HFFc6 (cell line): ENCODE measurements around the gene MDH1B. TPM values are rescaled to one million over a fixed set of nuclear protein-coding genes. Genes with fewer than 3 reads are reported as not detected.

Experiments used
- DNase-seq: peaks from one replicate; pipeline ENCODE4 v3.0.0-alpha.2; 2018
- H3K27ac Mint-ChIP-seq: 2 replicates; pipeline ENCODE4 v1.8.0; 2020; ENCODE audit warnings: mild to moderate bottlenecking, mixed read lengths
- H3K27me3 Mint-ChIP-seq: 2 replicates; pipeline ENCODE4 v1.8.0; 2021; ENCODE audit warnings: mild to moderate bottlenecking, moderate library complexity, mixed read lengths; ENCODE audit not compliant: insufficient read depth
- H3K36me3 Mint-ChIP-seq: 2 replicates; pipeline ENCODE4 v1.8.0; 2021; ENCODE audit warnings: low read depth, mixed read lengths
- H3K4me1 Mint-ChIP-seq: 2 replicates; pipeline ENCODE4 v1.8.0; 2020; ENCODE audit warnings: low read depth, mixed read lengths
- H3K4me3 Mint-ChIP-seq: 2 replicates; pipeline ENCODE4 v1.8.0; 2020; ENCODE audit warnings: mild to moderate bottlenecking, moderate library complexity, mixed read lengths
- H3K9me3 Mint-ChIP-seq: 2 replicates; pipeline ENCODE4 v1.8.0; 2020; ENCODE audit warnings: mild to moderate bottlenecking, mixed read lengths
- CTCF ChIP-seq: fragments of 200-600 bp; sonication (generic); IDR thresholded peaks from 2 replicates; pipeline ENCODE4 v1.5.0; 2021; ENCODE audit warnings: antibody characterized with exemption, mild to moderate bottlenecking
- total RNA-seq, 6 experiments: library from RNA; stranded (reverse); fragmentation: NEBNext Ultra II Directional; extraction: Animal tissue kit (Norgen Biotek cat#: 25700); gene quantifications; 2 replicates in 1 of 6; 3 replicates in 5 of 6; pipeline ENCODE4 v1.2.3, GENCODE V29; 2021

Gene MDH1B
- total RNA-seq, 6 experiments from 2014 or later = 0.07 to 0.68 (median 0.46) TPM; not detected in 1

- H3K27me3 Mint-ChIP-seq = no peaks in the 10 kb centered on the region
- H3K27ac Mint-ChIP-seq = no peak overlapping the region
- no peaks in the 10 kb centered on the region for H3K36me3 Mint-ChIP-seq
- no peak overlapping the region for H3K4me3 Mint-ChIP-seq
- H3K9me3 Mint-ChIP-seq = no peaks in the 10 kb centered on the region
- H3K4me1 Mint-ChIP-seq = peaks cover 8% of the 10 kb centered on the region
- TF ChIP-seq CTCF = no peak
- DNase-seq = no peak
Observed at GRCh38 chr2:206797376-206797775, 32.2 kb upstream of the MDH1B start.

GRCh38 chr2:206792645-206793044, 27.5 kb upstream of the MDH1B start:
- H3K9me3 Mint-ChIP-seq = no peaks in the 10 kb centered on the region
- H3K36me3 Mint-ChIP-seq = peaks cover 18% of the 10 kb centered on the region; the same call in 1 of the 2 replicates
- H3K27me3 Mint-ChIP-seq = no peaks in the 10 kb centered on the region
- H3K4me3 Mint-ChIP-seq = no peak overlapping the region
- DNase-seq = no peak
- no peak overlapping the region for H3K27ac Mint-ChIP-seq
- no peak for TF ChIP-seq CTCF
- peaks cover 14% of the 10 kb centered on the region for H3K4me1 Mint-ChIP-seq

DNA sequence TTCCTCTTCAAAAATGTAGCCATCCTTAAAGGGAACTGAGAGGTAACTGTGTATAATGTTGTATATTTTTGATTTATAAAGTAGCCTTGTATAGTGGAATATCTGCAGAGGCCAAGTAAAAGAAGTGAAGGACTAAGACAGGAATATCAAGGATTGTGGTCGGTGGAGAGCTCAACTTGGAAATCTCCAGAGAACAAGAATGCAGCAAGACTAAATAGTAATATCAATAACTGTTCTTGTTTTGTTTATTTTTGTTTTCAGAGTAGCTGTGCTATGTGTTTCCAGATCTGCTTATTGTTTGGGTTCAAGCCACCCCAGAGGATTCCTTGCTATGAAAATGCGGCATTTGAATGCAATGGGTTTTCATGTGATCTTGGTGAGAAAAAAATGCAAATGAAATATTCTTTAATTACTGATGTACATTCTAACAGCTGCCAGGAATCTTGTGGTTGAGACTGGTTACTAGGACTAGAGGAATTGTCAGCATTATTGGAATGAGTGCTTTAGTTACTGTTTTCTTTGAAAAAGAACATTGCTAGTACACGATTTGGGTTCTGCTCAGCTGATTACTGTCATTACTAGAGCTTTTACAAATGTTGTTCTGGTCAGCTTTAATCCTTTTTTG, 25.3 kb upstream of the MDH1B start:
- Mint-ChIP-seq H3K27ac (peak overlapping the region; percentile 57), H3K9me3 (no peaks in the 10 kb centered on the region), H3K36me3 (peaks cover 18% of the 10 kb centered on the region; the same call in 1 of the 2 replicates), H3K4me1 (peaks cover 14% of the 10 kb centered on the region), H3K4me3 (no peak overlapping the region), H3K27me3 (no peaks in the 10 kb centered on the region)
- no peak for TF ChIP-seq CTCF
- peak; percentile 13 for DNase-seq

DNA sequence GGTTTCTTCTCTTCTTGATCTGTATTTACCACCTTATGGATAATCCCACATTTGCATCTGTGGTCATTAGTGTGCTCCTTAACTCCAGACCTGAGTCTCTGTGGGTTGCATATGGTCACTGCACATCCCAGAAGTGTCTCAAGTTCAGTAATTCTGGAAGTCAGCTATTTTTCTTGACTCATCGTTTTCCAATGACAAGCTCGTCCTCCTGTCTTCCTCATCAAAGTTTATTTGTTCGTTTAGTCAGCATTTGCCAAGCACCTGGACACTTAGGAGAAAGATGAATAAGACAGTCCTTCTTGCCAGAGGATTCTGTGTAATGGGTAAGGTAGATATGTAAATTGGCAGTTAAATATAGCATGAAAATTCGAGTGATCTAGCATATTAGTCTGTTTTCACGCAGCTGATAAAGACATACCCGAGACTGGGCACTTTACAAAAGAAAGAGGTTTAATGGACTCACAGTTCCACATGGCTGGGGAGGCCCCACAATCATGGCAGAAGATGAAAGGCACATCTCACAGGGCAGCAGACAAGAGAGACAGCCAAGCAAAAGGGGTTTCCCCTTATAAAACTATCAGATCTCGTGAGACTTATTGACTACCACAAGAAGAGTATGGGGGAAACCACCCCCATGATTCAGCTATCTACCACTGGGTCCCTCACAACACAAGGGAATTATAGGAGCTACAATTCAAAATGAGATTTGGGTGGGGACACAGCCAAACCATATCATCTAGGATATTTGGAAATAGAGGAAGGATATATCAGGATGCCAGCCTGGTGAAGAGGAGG, 19.6 kb upstream of the MDH1B start:
- peaks cover 6% of the 10 kb centered on the region; the same call in 1 of the 2 replicates for H3K4me1 Mint-ChIP-seq
- H3K4me3 Mint-ChIP-seq = no peak overlapping the region
- H3K27me3 Mint-ChIP-seq = no peaks in the 10 kb centered on the region
- DNase-seq = no peak
- H3K27ac Mint-ChIP-seq = no peak overlapping the region
- H3K9me3 Mint-ChIP-seq = no peaks in the 10 kb centered on the region
- no peak for TF ChIP-seq CTCF
- H3K36me3 Mint-ChIP-seq = peaks cover 32% of the 10 kb centered on the region

GRCh38 chr2:206783718-206784117, 18.6 kb upstream of the MDH1B start:
- Mint-ChIP-seq H3K4me3 (no peak overlapping the region), H3K36me3 (peaks cover 38% of the 10 kb centered on the region), H3K9me3 (no peaks in the 10 kb centered on the region), H3K27me3 (no peaks in the 10 kb centered on the region), H3K4me1 (peaks cover 6% of the 10 kb centered on the region; the same call in 1 of the 2 replicates), H3K27ac (no peak overlapping the region)
- TF ChIP-seq CTCF = peak; percentile 78
- no peak for DNase-seq
